ENCODE results near the gene UNC5C. TPM values are rescaled to one million over a fixed set of nuclear protein-coding genes. Genes with fewer than 3 reads are reported as not detected.

The UNC5C gene
- total RNA-seq, 1 donor from 2014 or later = 12.0 TPM

DNA sequence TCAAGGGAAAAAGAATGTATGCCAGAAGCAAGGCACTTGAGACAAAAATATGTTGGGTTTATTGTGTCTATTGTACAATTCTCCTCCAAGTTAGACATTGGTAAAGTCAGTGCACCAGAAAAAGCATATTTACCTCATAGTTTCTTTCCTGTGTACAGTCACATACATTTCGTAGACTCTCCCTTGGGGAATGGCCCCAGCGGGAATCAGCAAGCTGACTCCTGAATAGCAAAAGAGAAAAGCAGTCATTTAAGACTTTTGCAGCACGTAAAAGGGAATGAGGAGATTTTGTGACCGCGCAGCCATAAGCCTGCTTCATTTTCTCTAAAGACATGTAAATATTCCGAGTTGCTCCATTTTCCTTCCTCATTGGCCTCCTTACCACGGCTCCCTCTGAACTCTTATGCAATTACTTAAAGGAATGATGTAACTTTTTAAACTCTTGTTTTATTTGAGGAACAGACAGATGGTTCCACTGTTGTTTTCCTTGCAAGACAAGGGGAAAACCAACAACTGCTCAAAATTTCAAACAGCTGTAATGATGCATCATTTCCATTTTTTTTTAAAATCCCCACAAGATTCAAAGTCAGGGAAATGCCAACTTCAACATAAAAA lies 332.7 kb downstream of the UNC5C start:
- TF ChIP-seq, protein P1, sequence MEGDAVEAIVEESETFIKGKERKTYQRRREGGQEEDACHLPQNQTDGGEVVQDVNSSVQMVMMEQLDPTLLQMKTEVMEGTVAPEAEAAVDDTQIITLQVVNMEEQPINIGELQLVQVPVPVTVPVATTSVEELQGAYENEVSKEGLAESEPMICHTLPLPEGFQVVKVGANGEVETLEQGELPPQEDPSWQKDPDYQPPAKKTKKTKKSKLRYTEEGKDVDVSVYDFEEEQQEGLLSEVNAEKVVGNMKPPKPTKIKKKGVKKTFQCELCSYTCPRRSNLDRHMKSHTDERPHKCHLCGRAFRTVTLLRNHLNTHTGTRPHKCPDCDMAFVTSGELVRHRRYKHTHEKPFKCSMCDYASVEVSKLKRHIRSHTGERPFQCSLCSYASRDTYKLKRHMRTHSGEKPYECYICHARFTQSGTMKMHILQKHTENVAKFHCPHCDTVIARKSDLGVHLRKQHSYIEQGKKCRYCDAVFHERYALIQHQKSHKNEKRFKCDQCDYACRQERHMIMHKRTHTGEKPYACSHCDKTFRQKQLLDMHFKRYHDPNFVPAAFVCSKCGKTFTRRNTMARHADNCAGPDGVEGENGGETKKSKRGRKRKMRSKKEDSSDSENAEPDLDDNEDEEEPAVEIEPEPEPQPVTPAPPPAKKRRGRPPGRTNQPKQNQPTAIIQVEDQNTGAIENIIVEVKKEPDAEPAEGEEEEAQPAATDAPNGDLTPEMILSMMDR (IDR thresholded peaks at IDR 0.05) = no peak
- TF ChIP-seq POLR2AphosphoS5 (IDR thresholded peaks at IDR 0.05; ENCODE audit: insufficient read depth in 1 of 2, low read depth in 1 of 2) (no peak), POLR2A (IDR thresholded peaks at IDR 0.05) (no peak)
- H3K27ac ChIP-seq = no peak overlapping the region
- no peak overlapping the region for H3K4me3 ChIP-seq
- DNase-seq (ENCODE audit: extremely low spot score in 2 of 2) = no peak
- no peaks in the 10 kb centered on the region for H3K36me3 ChIP-seq
- no peaks in the 10 kb centered on the region for H3K9me3 ChIP-seq
- no peaks in the 10 kb centered on the region for H3K27me3 ChIP-seq
- intact Hi-C loops (cut with DNase I) = no loop called here
- H3K4me1 ChIP-seq = no peaks in the 10 kb centered on the region

GRCh38 chr4:95215043-95215442 lies 333.7 kb downstream of the UNC5C start:
- Histone ChIP-seq H3K9me3 (no peaks in the 10 kb centered on the region), H3K4me3 (no peak overlapping the region), H3K4me1 (no peaks in the 10 kb centered on the region), H3K27ac (no peak overlapping the region), H3K27me3 (no peaks in the 10 kb centered on the region), H3K36me3 (no peaks in the 10 kb centered on the region)
- TF ChIP-seq, protein P1 (IDR thresholded peaks at IDR 0.05) = no peak
- TF ChIP-seq POLR2AphosphoS5 (IDR thresholded peaks at IDR 0.05; ENCODE audit: insufficient read depth in 1 of 2, low read depth in 1 of 2) (no peak), POLR2A (IDR thresholded peaks at IDR 0.05) (no peak)
- DNase-seq (ENCODE audit: extremely low spot score in 2 of 2) = no peak
- intact Hi-C loops (cut with DNase I) = no loop called here

GRCh38 chr4:95214408-95214807 lies 334.4 kb downstream of the UNC5C start:
- intact Hi-C loops (cut with DNase I) = no loop called here
- TF ChIP-seq POLR2AphosphoS5 (IDR thresholded peaks at IDR 0.05; ENCODE audit: insufficient read depth in 1 of 2, low read depth in 1 of 2) (no peak), POLR2A (IDR thresholded peaks at IDR 0.05) (no peak)
- TF ChIP-seq, protein P1 (IDR thresholded peaks at IDR 0.05) = no peak
- no peaks in the 10 kb centered on the region for H3K9me3 ChIP-seq
- H3K4me1 ChIP-seq = no peaks in the 10 kb centered on the region
- no peak for DNase-seq (ENCODE audit: extremely low spot score in 2 of 2)
- H3K27me3 ChIP-seq = no peaks in the 10 kb centered on the region
- no peaks in the 10 kb centered on the region for H3K36me3 ChIP-seq
- no peak overlapping the region for H3K27ac ChIP-seq
- no peak overlapping the region for H3K4me3 ChIP-seq

GRCh38 chr4:95213366-95213765 lies 335.4 kb downstream of the UNC5C start:
- TF ChIP-seq, protein P1 (IDR thresholded peaks at IDR 0.05) = no peak
- TF ChIP-seq POLR2A (IDR thresholded peaks at IDR 0.05) (no peak), POLR2AphosphoS5 (IDR thresholded peaks at IDR 0.05; ENCODE audit: insufficient read depth in 1 of 2, low read depth in 1 of 2) (no peak)
- no peaks in the 10 kb centered on the region for H3K27me3 ChIP-seq
- no peaks in the 10 kb centered on the region for H3K9me3 ChIP-seq
- intact Hi-C loops (cut with DNase I) = no loop called here
- no peak overlapping the region for H3K27ac ChIP-seq
- no peak overlapping the region for H3K4me3 ChIP-seq
- H3K4me1 ChIP-seq = no peaks in the 10 kb centered on the region
- no peaks in the 10 kb centered on the region for H3K36me3 ChIP-seq
- DNase-seq (ENCODE audit: extremely low spot score in 2 of 2) = no peak

GRCh38 chr4:95212692-95213091 lies 336.1 kb downstream of the UNC5C start:
- no peaks in the 10 kb centered on the region for H3K36me3 ChIP-seq
- no peaks in the 10 kb centered on the region for H3K9me3 ChIP-seq
- H3K4me3 ChIP-seq = no peak overlapping the region
- no peak overlapping the region for H3K27ac ChIP-seq
- TF ChIP-seq POLR2AphosphoS5 (IDR thresholded peaks at IDR 0.05; ENCODE audit: insufficient read depth in 1 of 2, low read depth in 1 of 2) (no peak), POLR2A (IDR thresholded peaks at IDR 0.05) (no peak)
- TF ChIP-seq, protein P1 (IDR thresholded peaks at IDR 0.05) = no peak
- no peaks in the 10 kb centered on the region for H3K4me1 ChIP-seq
- H3K27me3 ChIP-seq = no peaks in the 10 kb centered on the region
- DNase-seq (ENCODE audit: extremely low spot score in 2 of 2) = no peak
- intact Hi-C loops (cut with DNase I) = no loop called here

All from vagina (tissue), 2 donors.